ENCODE measurements around the gene GPR146. TPM values are rescaled to one million over a fixed set of nuclear protein-coding genes. Genes with fewer than 3 reads are reported as not detected.
A peak's percentile ranks its signal among the peaks of the same experiment; 100 is the strongest.
"Not testable (repeated sequence)": the region's sequence is repeated elsewhere in the genome, so short reads cannot be mapped to it uniquely, and the experiment has no call there.

The GPR146 gene
- total and polyA plus RNA-seq, 2 experiments from 2014 or later = 4.3 to 9.7 TPM

- Histone ChIP-seq H3K9me3 (ENCODE audit: low read depth) (no peaks in the 10 kb centered on the region), H3K9me2 (ENCODE audit: insufficient read depth) (no peaks in the 10 kb centered on the region), H3K36me3 (ENCODE audit: low read depth) (no peaks in the 10 kb centered on the region), H3K4me2 (ENCODE audit: unreplicated experiment) (no peak overlapping the region), H4K20me1 (ENCODE audit: insufficient read depth) (no peaks in the 10 kb centered on the region), H3K9ac (no peak overlapping the region), H3K4me3 (no peak overlapping the region), H3F3A (ENCODE audit: insufficient read depth) (no peaks in the 10 kb centered on the region), H3K79me2 (ENCODE audit: insufficient read depth) (peaks cover 12% of the 10 kb centered on the region), H2AFZ (no peak overlapping the region), H3K4me1 (ENCODE audit: insufficient read depth) (peaks cover 4% of the 10 kb centered on the region), H3K27ac (no peak overlapping the region), H3K27me3 (replicated peaks; ENCODE audit: insufficient read depth) (no peaks in the 10 kb centered on the region)
- in situ Hi-C loops (cut with MboI) = no loop called here
- no peak for DNase-seq
- TF ChIP-seq EZH2 (IDR thresholded peaks at IDR 0.05; ENCODE audit: insufficient read depth, poor library complexity, severe bottlenecking) = no peak
- TF ChIP-seq EZH2phosphoT487 (IDR thresholded peaks at IDR 0.05; ENCODE audit: insufficient read depth, low read depth) = no peak
- WGBS, 2 experiments (ENCODE audit: low coverage in 1 of 2, low lambda C conversion rate in 2 of 2, missing lambda C conversion rate in 2 of 2) = 90 to 91% methylated on average over 24 to 31 of the region's 33 CpGs
Observed at GRCh38 chr7:1031716-1032455, 12.5 kb upstream of the GPR146 start.

- Histone ChIP-seq H3F3A (ENCODE audit: insufficient read depth) (no peaks in the 10 kb centered on the region), H2AFZ (no peak overlapping the region), H3K4me2 (ENCODE audit: unreplicated experiment) (no peak overlapping the region), H3K9ac (no peak overlapping the region), H3K79me2 (ENCODE audit: insufficient read depth) (peaks cover 5% of the 10 kb centered on the region), H3K9me3 (ENCODE audit: low read depth) (no peaks in the 10 kb centered on the region), H3K27me3 (replicated peaks; ENCODE audit: insufficient read depth) (no peaks in the 10 kb centered on the region), H3K4me1 (ENCODE audit: insufficient read depth) (peaks cover 4% of the 10 kb centered on the region), H3K4me3 (no peak overlapping the region), H3K36me3 (ENCODE audit: low read depth) (no peaks in the 10 kb centered on the region), H3K27ac (no peak overlapping the region), H3K9me2 (ENCODE audit: insufficient read depth) (no peaks in the 10 kb centered on the region), H4K20me1 (ENCODE audit: insufficient read depth) (no peaks in the 10 kb centered on the region)
- in situ Hi-C loops (cut with MboI) = no loop called here
- TF ChIP-seq EZH2phosphoT487 (IDR thresholded peaks at IDR 0.05; ENCODE audit: insufficient read depth, low read depth) = no peak
- TF ChIP-seq EZH2 (IDR thresholded peaks at IDR 0.05; ENCODE audit: insufficient read depth, poor library complexity, severe bottlenecking) = no peak
- no peak for DNase-seq
- WGBS, 2 experiments (ENCODE audit: low coverage in 1 of 2, low lambda C conversion rate in 2 of 2, missing lambda C conversion rate in 2 of 2) = 95 to 97% methylated on average over 19 to 25 of the region's 25 CpGs
Observed at GRCh38 chr7:1032536-1033181, 11.7 kb upstream of the GPR146 start.

- Histone ChIP-seq H4K20me1 (ENCODE audit: insufficient read depth) (no peaks in the 10 kb centered on the region), H3K27ac (no peak overlapping the region), H3K27me3 (replicated peaks; ENCODE audit: insufficient read depth) (no peaks in the 10 kb centered on the region), H3K36me3 (ENCODE audit: low read depth) (no peaks in the 10 kb centered on the region), H2AFZ (no peak overlapping the region), H3K9me2 (ENCODE audit: insufficient read depth) (no peaks in the 10 kb centered on the region), H3K4me3 (no peak overlapping the region), H3K9me3 (ENCODE audit: low read depth) (no peaks in the 10 kb centered on the region), H3K4me2 (ENCODE audit: unreplicated experiment) (no peak overlapping the region), H3F3A (ENCODE audit: insufficient read depth) (no peaks in the 10 kb centered on the region), H3K4me1 (ENCODE audit: insufficient read depth) (peaks cover 4% of the 10 kb centered on the region), H3K79me2 (ENCODE audit: insufficient read depth) (no peaks in the 10 kb centered on the region), H3K9ac (no peak overlapping the region)
- 93 to 95% methylated on average over 20 of the region's 20 CpGs for WGBS, 2 experiments (ENCODE audit: low coverage in 1 of 2, low lambda C conversion rate in 2 of 2, missing lambda C conversion rate in 2 of 2)
- no peak for TF ChIP-seq EZH2 (IDR thresholded peaks at IDR 0.05; ENCODE audit: insufficient read depth, poor library complexity, severe bottlenecking)
- no peak for TF ChIP-seq EZH2phosphoT487 (IDR thresholded peaks at IDR 0.05; ENCODE audit: insufficient read depth, low read depth)
- in situ Hi-C loops (cut with MboI) = no loop called here
- DNase-seq = no peak
Observed at GRCh38 chr7:1033546-1034145, 10.7 kb upstream of the GPR146 start.

GRCh38 chr7:1034769-1035168 lies 9.6 kb upstream of the GPR146 start:
- not testable (repeated sequence) for DNase-seq

GRCh38 chr7:1036164-1036928 lies 8.0 kb upstream of the GPR146 start:
- H4K20me1 ChIP-seq (ENCODE audit: insufficient read depth); H3K9me2 ChIP-seq (ENCODE audit: insufficient read depth); H3K4me1 ChIP-seq (ENCODE audit: insufficient read depth); H3F3A ChIP-seq (ENCODE audit: insufficient read depth); DNase-seq; H3K9me3 ChIP-seq (ENCODE audit: low read depth); H3K4me3 ChIP-seq; H3K4me2 ChIP-seq (ENCODE audit: unreplicated experiment); H3K36me3 ChIP-seq (ENCODE audit: low read depth); H3K79me2 ChIP-seq (ENCODE audit: insufficient read depth); H3K27ac ChIP-seq; H2AFZ ChIP-seq; H3K9ac ChIP-seq; in situ Hi-C loops (cut with MboI); H3K27me3 ChIP-seq (replicated peaks; ENCODE audit: insufficient read depth): not testable (repeated sequence)
- WGBS, 2 experiments (ENCODE audit: low coverage in 1 of 2, low lambda C conversion rate in 2 of 2, missing lambda C conversion rate in 2 of 2) = 96 to 98% methylated on average over 29 to 40 of the region's 40 CpGs

More at GRCh38 chr7:1034769-1035168, 9.6 kb upstream of the GPR146 start:
- in situ Hi-C loops (cut with MboI); H3K27ac ChIP-seq; H4K20me1 ChIP-seq (ENCODE audit: insufficient read depth); H3K9me2 ChIP-seq (ENCODE audit: insufficient read depth); H3K79me2 ChIP-seq (ENCODE audit: insufficient read depth); H3K4me2 ChIP-seq (ENCODE audit: unreplicated experiment); H3K4me3 ChIP-seq; H3F3A ChIP-seq (ENCODE audit: insufficient read depth); H3K9me3 ChIP-seq (ENCODE audit: low read depth); H3K9ac ChIP-seq; H3K27me3 ChIP-seq (replicated peaks; ENCODE audit: insufficient read depth); H3K36me3 ChIP-seq (ENCODE audit: low read depth); H3K4me1 ChIP-seq (ENCODE audit: insufficient read depth); H2AFZ ChIP-seq: not testable (repeated sequence)
- 95 to 96% methylated on average over 1 of the region's 1 CpG for WGBS, 2 experiments (ENCODE audit: low coverage in 1 of 2, low lambda C conversion rate in 2 of 2, missing lambda C conversion rate in 2 of 2)

GRCh38 chr7:1040233-1040632 lies 4.1 kb upstream of the GPR146 start:
- H3K36me3 ChIP-seq (ENCODE audit: low read depth); H3K27me3 ChIP-seq (replicated peaks; ENCODE audit: insufficient read depth); H3K27ac ChIP-seq; H3K9me2 ChIP-seq (ENCODE audit: insufficient read depth); H3K79me2 ChIP-seq (ENCODE audit: insufficient read depth); H4K20me1 ChIP-seq (ENCODE audit: insufficient read depth); in situ Hi-C loops (cut with MboI); H3K9me3 ChIP-seq (ENCODE audit: low read depth); DNase-seq: not testable (repeated sequence)
- Histone ChIP-seq H3K4me3 (peak overlapping the region; percentile 40; the same call in 1 of the 2 replicates), H3K4me2 (ENCODE audit: unreplicated experiment) (peak overlapping the region; percentile 72), H3F3A (ENCODE audit: insufficient read depth) (peaks cover 15% of the 10 kb centered on the region), H3K4me1 (ENCODE audit: insufficient read depth) (peaks cover 14% of the 10 kb centered on the region), H2AFZ (peak overlapping the region; percentile 52; the same call in 1 of the 2 replicates), H3K9ac (peak overlapping the region; percentile 47; the same call in 1 of the 2 replicates)
- 91 to 94% methylated on average over 1 of the region's 1 CpG for WGBS, 2 experiments (ENCODE audit: low coverage in 1 of 2, low lambda C conversion rate in 2 of 2, missing lambda C conversion rate in 2 of 2)

Data from GM23248 (cell line).